Vagina (tissue), 2 donors: ENCODE data around the gene NKAIN1.
"Not testable (repeated sequence)": the region's sequence is repeated elsewhere in the genome, so short reads cannot be mapped to it uniquely, and the experiment has no call there.

Source experiments
- POLR2A ChIP-seq, 2 donors: fragments of 450-650 bp; IDR thresholded peaks; one replicate each; pipeline ENCODE4 v1.6.1; 2017; ENCODE audit warnings: antibody characterized with exemption in 2 of 2, mild to moderate bottlenecking in 2 of 2, moderate library complexity in 2 of 2
- POLR2AphosphoS5 ChIP-seq, 2 donors: sonication (generic); formaldehyde crosslinking; IDR thresholded peaks; one replicate each; pipeline ENCODE4 v1.9.0; 2017; ENCODE audit warnings: antibody characterized with exemption in 2 of 2, mild to moderate bottlenecking in 2 of 2, low read depth in 1 of 2; ENCODE audit not compliant: insufficient read depth in 1 of 2
- TF ChIP-seq, protein P1 (sequence below), 3 experiments: fragments of 450-650 bp in 2 of 3; fragments of 200-600 bp in 1 of 3; sonication (generic) in 1 of 3; IDR thresholded peaks; one replicate each; pipeline ENCODE4 v1.5.1; 2017 to 2019; ENCODE audit warnings: antibody characterized with exemption in 3 of 3, mild to moderate bottlenecking in 2 of 3, moderate library complexity in 2 of 3

DNA sequence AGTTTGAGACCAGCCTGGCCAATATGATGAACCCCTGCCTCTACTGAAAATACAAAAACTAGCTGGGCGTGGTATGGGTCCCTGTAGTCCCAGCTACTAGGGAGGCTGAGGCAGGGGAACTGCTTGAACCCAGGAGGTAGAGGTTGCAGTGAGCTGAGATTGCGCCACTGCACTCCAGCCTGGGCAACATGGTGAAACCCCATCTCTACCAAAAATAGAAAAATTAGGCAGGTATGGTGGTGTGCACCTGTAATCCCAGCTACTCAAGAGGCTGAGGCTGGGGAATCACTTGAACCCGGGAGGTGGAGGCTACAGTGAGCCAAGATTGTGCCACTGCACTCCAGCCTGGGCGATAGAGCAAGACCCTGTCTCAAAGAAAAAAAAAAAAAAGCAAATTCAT is 48.1 kb upstream of the NKAIN1 start:
- TF ChIP-seq, protein P1, sequence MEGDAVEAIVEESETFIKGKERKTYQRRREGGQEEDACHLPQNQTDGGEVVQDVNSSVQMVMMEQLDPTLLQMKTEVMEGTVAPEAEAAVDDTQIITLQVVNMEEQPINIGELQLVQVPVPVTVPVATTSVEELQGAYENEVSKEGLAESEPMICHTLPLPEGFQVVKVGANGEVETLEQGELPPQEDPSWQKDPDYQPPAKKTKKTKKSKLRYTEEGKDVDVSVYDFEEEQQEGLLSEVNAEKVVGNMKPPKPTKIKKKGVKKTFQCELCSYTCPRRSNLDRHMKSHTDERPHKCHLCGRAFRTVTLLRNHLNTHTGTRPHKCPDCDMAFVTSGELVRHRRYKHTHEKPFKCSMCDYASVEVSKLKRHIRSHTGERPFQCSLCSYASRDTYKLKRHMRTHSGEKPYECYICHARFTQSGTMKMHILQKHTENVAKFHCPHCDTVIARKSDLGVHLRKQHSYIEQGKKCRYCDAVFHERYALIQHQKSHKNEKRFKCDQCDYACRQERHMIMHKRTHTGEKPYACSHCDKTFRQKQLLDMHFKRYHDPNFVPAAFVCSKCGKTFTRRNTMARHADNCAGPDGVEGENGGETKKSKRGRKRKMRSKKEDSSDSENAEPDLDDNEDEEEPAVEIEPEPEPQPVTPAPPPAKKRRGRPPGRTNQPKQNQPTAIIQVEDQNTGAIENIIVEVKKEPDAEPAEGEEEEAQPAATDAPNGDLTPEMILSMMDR (IDR thresholded peaks at IDR 0.05) = not testable (repeated sequence)
- not testable (repeated sequence) for TF ChIP-seq POLR2A (IDR thresholded peaks at IDR 0.05); POLR2AphosphoS5 (IDR thresholded peaks at IDR 0.05; ENCODE audit: insufficient read depth in 1 of 2, low read depth in 1 of 2)
